ENCODE results near the gene IGDCC3.

DNA sequence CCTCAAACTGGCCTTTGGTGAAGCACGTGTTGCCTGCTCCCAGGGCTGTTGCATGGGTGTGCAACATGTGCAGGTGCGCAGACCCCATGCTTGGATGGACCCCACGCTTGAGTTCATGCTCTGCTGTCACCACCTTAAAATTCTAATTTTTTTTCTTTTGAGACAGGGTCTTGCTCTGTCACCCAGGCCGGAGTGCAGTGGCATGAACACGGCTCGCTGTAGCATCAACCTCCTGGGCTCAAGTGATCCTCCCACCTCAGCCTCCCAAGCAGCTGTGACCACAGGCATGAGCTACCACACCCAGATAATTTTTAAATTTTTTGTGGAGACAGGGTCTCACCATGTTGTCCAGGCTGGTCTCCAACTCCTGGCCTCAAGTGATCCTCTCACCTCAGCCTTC is 9.1 kb upstream of the IGDCC3 start:
- TF ChIP-seq, protein P1, sequence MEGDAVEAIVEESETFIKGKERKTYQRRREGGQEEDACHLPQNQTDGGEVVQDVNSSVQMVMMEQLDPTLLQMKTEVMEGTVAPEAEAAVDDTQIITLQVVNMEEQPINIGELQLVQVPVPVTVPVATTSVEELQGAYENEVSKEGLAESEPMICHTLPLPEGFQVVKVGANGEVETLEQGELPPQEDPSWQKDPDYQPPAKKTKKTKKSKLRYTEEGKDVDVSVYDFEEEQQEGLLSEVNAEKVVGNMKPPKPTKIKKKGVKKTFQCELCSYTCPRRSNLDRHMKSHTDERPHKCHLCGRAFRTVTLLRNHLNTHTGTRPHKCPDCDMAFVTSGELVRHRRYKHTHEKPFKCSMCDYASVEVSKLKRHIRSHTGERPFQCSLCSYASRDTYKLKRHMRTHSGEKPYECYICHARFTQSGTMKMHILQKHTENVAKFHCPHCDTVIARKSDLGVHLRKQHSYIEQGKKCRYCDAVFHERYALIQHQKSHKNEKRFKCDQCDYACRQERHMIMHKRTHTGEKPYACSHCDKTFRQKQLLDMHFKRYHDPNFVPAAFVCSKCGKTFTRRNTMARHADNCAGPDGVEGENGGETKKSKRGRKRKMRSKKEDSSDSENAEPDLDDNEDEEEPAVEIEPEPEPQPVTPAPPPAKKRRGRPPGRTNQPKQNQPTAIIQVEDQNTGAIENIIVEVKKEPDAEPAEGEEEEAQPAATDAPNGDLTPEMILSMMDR (IDR thresholded peaks at IDR 0.05; ENCODE audit: insufficient read depth, low read length): no peak
- TF ChIP-seq, protein P2, sequence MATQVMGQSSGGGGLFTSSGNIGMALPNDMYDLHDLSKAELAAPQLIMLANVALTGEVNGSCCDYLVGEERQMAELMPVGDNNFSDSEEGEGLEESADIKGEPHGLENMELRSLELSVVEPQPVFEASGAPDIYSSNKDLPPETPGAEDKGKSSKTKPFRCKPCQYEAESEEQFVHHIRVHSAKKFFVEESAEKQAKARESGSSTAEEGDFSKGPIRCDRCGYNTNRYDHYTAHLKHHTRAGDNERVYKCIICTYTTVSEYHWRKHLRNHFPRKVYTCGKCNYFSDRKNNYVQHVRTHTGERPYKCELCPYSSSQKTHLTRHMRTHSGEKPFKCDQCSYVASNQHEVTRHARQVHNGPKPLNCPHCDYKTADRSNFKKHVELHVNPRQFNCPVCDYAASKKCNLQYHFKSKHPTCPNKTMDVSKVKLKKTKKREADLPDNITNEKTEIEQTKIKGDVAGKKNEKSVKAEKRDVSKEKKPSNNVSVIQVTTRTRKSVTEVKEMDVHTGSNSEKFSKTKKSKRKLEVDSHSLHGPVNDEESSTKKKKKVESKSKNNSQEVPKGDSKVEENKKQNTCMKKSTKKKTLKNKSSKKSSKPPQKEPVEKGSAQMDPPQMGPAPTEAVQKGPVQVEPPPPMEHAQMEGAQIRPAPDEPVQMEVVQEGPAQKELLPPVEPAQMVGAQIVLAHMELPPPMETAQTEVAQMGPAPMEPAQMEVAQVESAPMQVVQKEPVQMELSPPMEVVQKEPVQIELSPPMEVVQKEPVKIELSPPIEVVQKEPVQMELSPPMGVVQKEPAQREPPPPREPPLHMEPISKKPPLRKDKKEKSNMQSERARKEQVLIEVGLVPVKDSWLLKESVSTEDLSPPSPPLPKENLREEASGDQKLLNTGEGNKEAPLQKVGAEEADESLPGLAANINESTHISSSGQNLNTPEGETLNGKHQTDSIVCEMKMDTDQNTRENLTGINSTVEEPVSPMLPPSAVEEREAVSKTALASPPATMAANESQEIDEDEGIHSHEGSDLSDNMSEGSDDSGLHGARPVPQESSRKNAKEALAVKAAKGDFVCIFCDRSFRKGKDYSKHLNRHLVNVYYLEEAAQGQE (IDR thresholded peaks at IDR 0.05; ENCODE audit: insufficient replicate concordance, low read depth): no peak
- TF ChIP-seq POLR2AphosphoS5 (IDR thresholded peaks at IDR 0.05; ENCODE audit: low read depth): no peak
- no peak for TF ChIP-seq GABPA (IDR thresholded peaks at IDR 0.05; ENCODE audit: low read depth)
